GM12873 (cell line): ENCODE data around the gene C1orf105.

Source experiments
- TF ChIP-seq, protein P1 (sequence below): IDR thresholded peaks from 2 replicates; pipeline ENCODE4 v1.5.1; 2012; ENCODE audit warnings: low read depth, mild to moderate bottlenecking, moderate library complexity, low read length, control low read depth; ENCODE audit not compliant: insufficient read depth; ENCODE audit errors: missing control alignments

C1orf105 gene

DNA sequence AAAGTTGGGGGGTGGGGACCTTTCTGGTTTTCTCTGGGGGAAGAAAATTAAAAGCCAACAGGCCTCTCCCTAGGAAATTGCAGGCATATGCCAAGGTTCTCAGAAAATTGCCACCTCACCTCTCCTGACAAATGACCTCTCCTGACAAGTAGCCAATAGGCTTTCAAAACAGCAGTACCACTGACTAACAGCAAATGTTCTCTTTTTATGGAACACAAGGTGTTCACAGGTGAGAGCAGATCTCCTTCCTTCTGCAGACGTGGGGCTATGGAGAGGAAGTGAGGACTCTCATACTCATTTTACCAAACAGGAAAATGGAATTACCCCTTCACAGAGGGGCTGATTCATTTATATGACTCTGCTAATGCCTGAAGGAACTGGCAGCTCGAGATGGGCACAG is 79.7 kb downstream of the C1orf105 start:
- TF ChIP-seq, protein P1, sequence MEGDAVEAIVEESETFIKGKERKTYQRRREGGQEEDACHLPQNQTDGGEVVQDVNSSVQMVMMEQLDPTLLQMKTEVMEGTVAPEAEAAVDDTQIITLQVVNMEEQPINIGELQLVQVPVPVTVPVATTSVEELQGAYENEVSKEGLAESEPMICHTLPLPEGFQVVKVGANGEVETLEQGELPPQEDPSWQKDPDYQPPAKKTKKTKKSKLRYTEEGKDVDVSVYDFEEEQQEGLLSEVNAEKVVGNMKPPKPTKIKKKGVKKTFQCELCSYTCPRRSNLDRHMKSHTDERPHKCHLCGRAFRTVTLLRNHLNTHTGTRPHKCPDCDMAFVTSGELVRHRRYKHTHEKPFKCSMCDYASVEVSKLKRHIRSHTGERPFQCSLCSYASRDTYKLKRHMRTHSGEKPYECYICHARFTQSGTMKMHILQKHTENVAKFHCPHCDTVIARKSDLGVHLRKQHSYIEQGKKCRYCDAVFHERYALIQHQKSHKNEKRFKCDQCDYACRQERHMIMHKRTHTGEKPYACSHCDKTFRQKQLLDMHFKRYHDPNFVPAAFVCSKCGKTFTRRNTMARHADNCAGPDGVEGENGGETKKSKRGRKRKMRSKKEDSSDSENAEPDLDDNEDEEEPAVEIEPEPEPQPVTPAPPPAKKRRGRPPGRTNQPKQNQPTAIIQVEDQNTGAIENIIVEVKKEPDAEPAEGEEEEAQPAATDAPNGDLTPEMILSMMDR, result no peak

DNA sequence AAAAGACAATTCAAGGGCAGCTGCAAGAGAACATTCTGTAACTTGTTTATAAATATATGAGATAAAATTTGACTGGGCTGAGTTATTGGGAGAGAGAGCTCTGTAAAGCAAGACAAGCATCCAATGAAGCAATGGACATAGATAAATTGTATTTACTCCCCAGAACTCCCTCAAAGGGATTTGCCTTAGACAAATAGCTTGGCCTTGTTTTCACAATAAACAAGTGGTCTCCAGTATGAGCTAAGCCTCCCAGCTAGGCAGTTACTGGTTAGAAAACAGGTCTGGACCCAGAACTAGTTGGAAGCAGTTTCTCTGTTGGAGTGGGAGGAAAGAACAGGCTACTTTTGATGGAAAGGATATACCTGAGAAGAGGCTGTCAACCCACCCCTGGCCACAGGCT is 87.3 kb downstream of the C1orf105 start:
- TF ChIP-seq, protein P1, result no peak

DNA sequence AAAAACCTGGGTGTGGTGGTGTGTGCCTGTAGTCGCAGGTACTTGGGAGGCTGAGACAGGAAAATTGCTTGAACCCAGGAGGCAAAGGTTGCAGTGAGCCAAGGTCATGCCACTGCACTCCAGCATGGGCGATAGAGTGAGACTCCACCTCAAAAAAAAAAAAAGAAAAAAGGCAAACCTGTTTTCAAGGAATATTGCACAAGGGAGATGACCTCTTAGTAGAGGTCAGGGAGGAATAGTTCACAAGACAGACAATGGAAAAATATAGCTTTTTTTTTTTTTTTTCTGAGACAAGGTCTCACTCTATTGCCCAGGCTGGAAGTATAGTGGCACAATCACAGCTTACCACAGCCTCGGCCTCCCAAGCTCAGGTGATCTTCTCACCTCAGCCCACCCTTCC is 90.0 kb downstream of the C1orf105 start:
- TF ChIP-seq, protein P1, result no peak

DNA sequence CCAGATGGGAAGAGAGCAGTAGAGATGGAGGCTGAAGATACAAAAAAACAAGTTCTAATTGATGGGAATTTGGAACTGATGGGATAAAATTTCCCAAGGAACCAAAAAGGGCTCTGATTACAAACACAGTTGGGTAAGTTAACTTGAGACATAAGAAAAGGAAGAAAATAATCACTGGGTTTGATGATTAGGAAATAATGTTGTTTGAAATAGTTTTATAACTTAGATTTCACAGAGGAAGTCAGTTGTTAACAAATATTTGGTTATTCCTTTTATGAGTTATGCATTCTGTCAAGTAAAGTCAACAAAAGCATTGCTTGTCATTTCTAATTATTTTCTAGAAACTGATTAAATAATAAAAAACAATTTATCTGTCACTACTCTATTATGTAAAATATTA is 92.1 kb downstream of the C1orf105 start:
- TF ChIP-seq, protein P1, result no peak

DNA sequence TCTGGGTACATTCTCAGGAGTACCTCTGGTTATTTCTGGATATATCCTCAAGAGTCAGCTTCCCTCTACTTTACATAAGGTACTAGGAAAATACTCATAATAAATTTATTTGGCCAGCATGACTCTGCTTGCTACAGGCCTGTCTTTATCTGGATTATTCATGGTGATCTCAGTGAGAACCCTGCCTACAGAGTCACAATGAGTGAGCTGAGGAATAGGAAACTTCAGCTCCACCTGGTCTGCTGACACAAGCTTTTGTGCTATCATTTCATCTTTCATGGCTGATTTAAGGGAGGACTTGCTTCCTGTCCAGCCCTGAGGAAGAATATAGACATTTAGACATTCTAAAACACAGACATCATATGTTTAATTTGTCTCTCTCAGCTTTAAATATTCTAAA is 93.0 kb downstream of the C1orf105 start:
- TF ChIP-seq, protein P1, result no peak

DNA sequence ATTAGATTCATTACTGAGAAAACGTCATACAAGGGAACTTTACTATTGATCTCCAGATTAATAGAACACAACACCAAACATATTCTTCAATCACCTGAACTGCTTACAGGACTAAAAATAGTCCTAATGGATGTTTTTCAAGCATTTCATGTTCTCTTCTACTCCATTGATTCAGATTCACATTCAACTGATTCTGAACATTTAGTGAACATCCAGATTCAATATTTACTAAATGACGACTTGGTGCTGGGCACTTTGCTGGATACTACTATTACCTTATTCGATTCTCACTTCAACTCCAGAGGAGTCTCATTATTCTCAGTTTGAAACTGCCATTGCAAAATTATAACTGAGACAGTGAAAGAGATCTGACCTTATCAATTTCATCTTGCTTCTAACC is 93.6 kb downstream of the C1orf105 start:
- TF ChIP-seq, protein P1, result no peak

DNA sequence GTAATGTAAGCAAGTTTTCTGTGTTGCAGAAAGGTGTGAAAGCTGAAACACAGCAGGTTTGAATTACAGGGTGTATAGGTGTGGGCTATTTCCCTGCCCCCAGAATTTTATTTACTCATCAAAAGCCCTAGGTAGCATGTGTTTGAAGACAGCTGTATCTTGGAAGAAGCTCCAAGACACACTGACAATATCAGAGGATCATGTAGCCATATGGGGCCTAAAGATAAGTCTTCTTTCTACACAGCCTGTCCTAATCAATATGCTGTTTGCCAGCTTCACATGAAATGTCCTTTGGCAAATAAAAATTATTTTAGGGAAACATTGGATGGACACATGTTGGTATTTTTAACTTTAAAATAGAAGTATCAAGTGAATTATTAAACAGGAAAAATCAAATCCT is 95.0 kb downstream of the C1orf105 start:
- TF ChIP-seq, protein P1, result no peak

DNA sequence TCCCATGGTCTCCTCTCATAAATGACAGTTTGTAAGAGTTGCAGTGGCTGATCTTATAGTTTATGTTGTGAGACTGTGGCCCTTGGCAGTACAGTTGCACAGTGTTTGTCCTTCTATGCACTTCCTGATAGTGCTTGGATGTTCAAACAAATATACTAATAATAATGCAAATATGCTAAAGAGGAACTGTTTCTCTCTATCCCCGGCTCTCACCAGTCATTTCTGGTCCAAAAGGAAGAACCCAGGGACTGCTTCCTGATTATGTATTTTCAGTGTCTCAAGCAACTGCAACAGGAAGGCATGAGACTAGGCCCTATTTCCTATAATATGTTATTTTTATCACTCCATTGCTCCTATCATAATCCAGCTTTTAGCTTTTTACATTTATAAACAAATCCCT is 95.4 kb downstream of the C1orf105 start:
- TF ChIP-seq, protein P1, result no peak
